Adrenal gland (tissue), 12 donors: Measurements from ENCODE around the gene ATP11B. TPM values are rescaled to one million over a fixed set of nuclear protein-coding genes. Genes with fewer than 3 reads are reported as not detected.
"Not testable (repeated sequence)": the region's sequence is repeated elsewhere in the genome, so short reads cannot be mapped to it uniquely, and the experiment has no call there.

ENCODE experiments used
- DNase-seq, 7 donors: peaks; one replicate each; pipeline ENCODE4 v3.0.0-alpha.2; 2019 to 2020
- H3K27ac ChIP-seq, 5 donors: fragments of 200-600 bp; sonication (generic) in 4 of 5; 1 replicate in 3 of 5; 2 replicates in 2 of 5; pipeline versions ENCODE4 v1.5.1 to v1.8.0; 2016 to 2020; ENCODE audit warnings: mild to moderate bottlenecking in 1 of 5
- H3K27me3 ChIP-seq: fragments of 200-600 bp; 2 replicates; pipeline ENCODE4 v1.8.0; 2021
- H3K36me3 ChIP-seq, 2 donors: fragments of 200-600 bp; replicated peaks in 1 of 2; 1 replicate in 1 of 2; 2 replicates in 1 of 2; pipeline versions ENCODE4 v1.5.1 to v1.8.0; 2018 to 2022
- H3K4me1 ChIP-seq, 2 donors: fragments of 200-600 bp; replicated peaks in 1 of 2; 1 replicate in 1 of 2; 2 replicates in 1 of 2; pipeline versions ENCODE4 v1.5.1 to v1.8.0; 2018 to 2021
- H3K4me3 ChIP-seq, 4 donors: fragments of 200-600 bp; sonication (generic) in 3 of 4; one replicate each; pipeline ENCODE4 v1.5.1; 2016 to 2018
- H3K9me3 ChIP-seq, 3 donors: fragments of 200-600 bp; sonication (generic) in 1 of 3; replicated peaks in 1 of 3; 1 replicate in 2 of 3; 2 replicates in 1 of 3; pipeline versions ENCODE4 v1.5.1 to v1.8.0; 2016 to 2021
- CTCF ChIP-seq, 6 experiments: fragments of 450-650 bp in 4 of 6; fragments of 200-600 bp in 2 of 6; sonication (generic) in 1 of 6; IDR thresholded peaks; 1 replicate in 5 of 6; 2 replicates in 1 of 6; pipeline versions ENCODE4 v1.5.1 to v1.8.0; 2016 to 2021; ENCODE audit warnings: antibody characterized with exemption in 6 of 6, mild to moderate bottlenecking in 2 of 6, moderate library complexity in 1 of 6
- POLR2A ChIP-seq, 2 donors: fragments of 450-650 bp; IDR thresholded peaks; one replicate each; pipeline ENCODE4 v1.6.1; 2017; ENCODE audit warnings: antibody characterized with exemption in 2 of 2, mild to moderate bottlenecking in 2 of 2, moderate library complexity in 1 of 2
- WGBS, 4 donors: extraction: QIAGEN DNeasy Blood & Tissue Kit in 2 of 4; methylation state at CpG; one replicate each; pipeline versions ENCODE4 v1.1.5 to v1.1.7; 2013 to 2017; 5-methylcytosine and 5-hydroxymethylcytosine counted together
- intact Hi-C, 2 donors: fragments of 100-400 bp; cut with DNase I; formaldehyde crosslinking; loops; one replicate each; pipeline versions ENCODE4 v1.14.1 to v1.15.0; 2022 to 2023
- polyA plus RNA-seq, 3 donors: library from polyadenylated mRNA; stranded (reverse); fragments of 200-250 nt in 2 of 3; fragments of 350-450 nt in 1 of 3; fragmentation: Illumina TruSeq in 1 of 3; extraction: RNeasy Lipid Tissue Mini Kit (QIAGEN cat#74804) in 1 of 3; gene quantifications; one replicate each; pipeline ENCODE4 v1.2.3, GENCODE V29; 2013 to 2014
- total RNA-seq, 9 donors: library from RNA; depleted of rRNA in 4 of 9; stranded (reverse); fragments of >200 nt in 4 of 9; fragments of 120-200 nt in 1 of 9; fragmentation: NEBNext Ultra II Directional in 1 of 9; extraction: Animal tissue kit (Norgen Biotek cat#: 25700) in 1 of 9; gene quantifications; one replicate each; pipeline versions ENCODE4 v1.1.0 to v1.2.4, GENCODE V29; 2013 to 2023
- donor health status: healthy with polysubstance abuse.
- donor health status: Bipolar disorder and iron deficiency.
- donor health status: DM: yes; HTN: yes; CAD: no.
- donor health status: DM: no; HTN: no; CAD: no.
- donor health status: DM: no; HTN: no; CAD: no.
- donor health status: DM: yes; HTN: yes; CAD: no.

Gene ATP11B
- total and polyA plus RNA-seq, 12 donors = 2.9 to 45.1 (median 29.9) TPM

GRCh38 chr3:182794455-182795388 is 1.4 kb downstream of the ATP11B start:
- Histone ChIP-seq H3K4me3 (peak overlapping the region in 3 of 4 donors; percentile 70 to 100 (median 84)), H3K9me3 (no peaks in the 10 kb centered on the region), H3K27me3 (no peaks in the 10 kb centered on the region), H3K4me1 (peaks cover 9 to 17% of the 10 kb centered on the region in 2 donors), H3K27ac (peak overlapping the region; percentile 56 to 98 (median 88)), H3K36me3 (no peaks in the 10 kb centered on the region)
- no peak for TF ChIP-seq CTCF (IDR thresholded peaks at IDR 0.05)
- TF ChIP-seq POLR2A (IDR thresholded peaks at IDR 0.05) = no peak
- DNase-seq = no peak
- WGBS, 4 donors = 6 to 12% (median 8%) methylated on average over 13 of the region's 13 CpGs
- intact Hi-C loops = no loop called here

- no peaks in the 10 kb centered on the region for H3K36me3 ChIP-seq
- intact Hi-C loops = no loop called here
- DNase-seq = no peak
- H3K4me3 ChIP-seq = no peak overlapping the region
- TF ChIP-seq POLR2A (IDR thresholded peaks at IDR 0.05) = no peak
- no peak for TF ChIP-seq CTCF (IDR thresholded peaks at IDR 0.05)
- H3K27ac ChIP-seq = no peak overlapping the region
- WGBS, 4 donors = 57 to 77% (median 67%) methylated on average over 3 of the region's 3 CpGs
- H3K9me3 ChIP-seq = no peaks in the 10 kb centered on the region
- no peaks in the 10 kb centered on the region for H3K27me3 ChIP-seq
- peaks cover 9 to 17% of the 10 kb centered on the region in 2 donors for H3K4me1 ChIP-seq
Measured at GRCh38 chr3:182795389-182795782, 2.1 kb downstream of the ATP11B start.

- Histone ChIP-seq H3K4me1 (peaks cover 9 to 17% of the 10 kb centered on the region in 2 donors), H3K4me3 (no peak overlapping the region), H3K9me3 (no peaks in the 10 kb centered on the region), H3K36me3 (no peaks in the 10 kb centered on the region), H3K27me3 (no peaks in the 10 kb centered on the region), H3K27ac (no peak overlapping the region)
- TF ChIP-seq CTCF (IDR thresholded peaks at IDR 0.05) = no peak
- no peak for TF ChIP-seq POLR2A (IDR thresholded peaks at IDR 0.05)
- no peak for DNase-seq
- intact Hi-C loops = no loop called here
- WGBS, 4 donors = 96 to 100% (median 97%) methylated on average over 1 of the region's 1 CpG
Measured at GRCh38 chr3:182796310-182796709, 3.0 kb downstream of the ATP11B start.

DNA sequence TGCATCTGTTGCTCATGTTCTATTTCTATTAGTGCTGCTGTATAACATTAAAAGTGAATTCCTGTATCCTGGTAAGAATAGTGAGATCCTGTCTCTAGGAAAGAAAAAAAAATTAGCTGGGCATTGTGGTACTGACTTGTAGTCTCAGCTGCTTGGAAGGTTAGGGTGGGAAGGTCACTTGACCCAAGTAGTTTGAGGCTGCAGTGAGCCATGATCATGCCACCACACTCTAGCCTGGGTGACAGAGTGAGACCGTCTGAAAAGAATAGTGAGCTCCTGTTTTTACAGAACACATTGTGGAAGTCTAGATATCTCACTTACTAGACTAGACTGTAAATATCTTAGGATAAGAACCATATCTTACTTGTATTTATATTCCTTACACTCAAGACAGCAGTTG is 4.6 kb downstream of the ATP11B start:
- peaks cover 9 to 17% of the 10 kb centered on the region in 2 donors for H3K4me1 ChIP-seq
- intact Hi-C loops = no loop called here
- DNase-seq = no peak
- no peak overlapping the region for H3K4me3 ChIP-seq
- H3K36me3 ChIP-seq = no peaks in the 10 kb centered on the region
- no peak overlapping the region for H3K27ac ChIP-seq
- H3K27me3 ChIP-seq = no peaks in the 10 kb centered on the region
- H3K9me3 ChIP-seq = no peaks in the 10 kb centered on the region
- WGBS, 4 donors = 80 to 88% (median 83%) methylated on average over 1 of the region's 1 CpG
- no peak for TF ChIP-seq POLR2A (IDR thresholded peaks at IDR 0.05)
- TF ChIP-seq CTCF (IDR thresholded peaks at IDR 0.05) = no peak

DNA sequence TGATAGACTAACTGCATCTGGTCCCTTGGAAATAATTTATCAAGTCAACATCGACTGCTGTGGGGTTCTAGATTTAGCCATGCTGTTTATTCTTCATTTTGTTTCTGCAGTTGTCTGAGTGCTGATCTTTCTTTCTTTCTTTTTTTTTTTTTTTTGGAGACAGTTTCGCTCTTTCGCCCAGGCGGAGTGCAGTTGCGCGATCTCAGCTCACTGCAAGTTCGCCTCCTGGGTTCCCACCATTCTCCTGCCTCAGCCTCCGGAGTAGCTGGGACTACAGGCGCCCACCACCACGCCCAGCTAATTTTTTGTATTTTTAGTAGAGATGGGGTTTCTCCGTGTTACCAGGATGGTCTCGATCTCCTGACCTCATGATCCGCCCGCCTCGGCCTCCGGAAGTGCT is 5.8 kb downstream of the ATP11B start:
- peaks cover 9 to 22% of the 10 kb centered on the region in 2 donors for H3K4me1 ChIP-seq
- H3K9me3 ChIP-seq, H3K36me3 ChIP-seq, H3K27ac ChIP-seq, H3K27me3 ChIP-seq, intact Hi-C loops, DNase-seq, H3K4me3 ChIP-seq: not testable (repeated sequence)
- whole genome bisulfite sequencing, 4 donors = 93 to 96% (median 94%) methylated on average over 16 of the region's 16 CpGs
